Upper lobe of right lung (tissue), 1 donor: Measurements from ENCODE around the gene SGK1. TPM values are rescaled to one million over a fixed set of nuclear protein-coding genes. Genes with fewer than 3 reads are reported as not detected.
"Not testable (repeated sequence)": the region's sequence is repeated elsewhere in the genome, so short reads cannot be mapped to it uniquely, and the experiment has no call there.

ENCODE experiments used
- ATAC-seq: fragments of 200-7000 bp; cut with Tn5 transposase; one replicate; pipeline ENCODE4 v1.9.1; 2020; ENCODE audit warnings: mild to moderate bottlenecking, moderate library complexity
- DNase-seq: peaks from one replicate; pipeline ENCODE4 v3.0.0-alpha.2; 2020
- H3K27ac ChIP-seq: fragments of 200-600 bp; one replicate; pipeline ENCODE4 v1.8.0; 2022
- H3K27me3 ChIP-seq: fragments of 200-600 bp; one replicate; pipeline ENCODE4 v1.8.0; 2022; ENCODE audit warnings: mild to moderate bottlenecking
- H3K36me3 ChIP-seq: fragments of 200-600 bp; one replicate; pipeline ENCODE4 v1.8.0; 2022
- H3K4me1 ChIP-seq: fragments of 200-600 bp; one replicate; pipeline ENCODE4 v1.8.0; 2022
- H3K4me3 ChIP-seq: fragments of 200-600 bp; one replicate; pipeline ENCODE4 v1.8.0; 2022; ENCODE audit warnings: mild to moderate bottlenecking
- H3K9me3 ChIP-seq: fragments of 200-600 bp; one replicate; pipeline ENCODE4 v1.8.0; 2022
- intact Hi-C: fragments of 100-400 bp; cut with DNase I; formaldehyde crosslinking; loops from one replicate; pipeline ENCODE4 v1.11.0; 2022
- total RNA-seq: library from RNA; stranded (reverse); fragmentation: NEBNext Ultra II Directional; extraction: Animal tissue kit (Norgen Biotek cat#: 25700); gene quantifications from one replicate; pipeline ENCODE4 v1.2.1, GENCODE V29; 2021
- TF ChIP-seq, protein P1 (sequence below): fragments of 200-600 bp; IDR thresholded peaks from one replicate; pipeline ENCODE4 v1.8.0; 2022; ENCODE audit warnings: antibody characterized with exemption
- donor health status: DM: no; HTN: yes; CAD: no; lungs with severe emphysema.

Gene SGK1
- total RNA-seq, 1 donor from 2014 or later = 204 TPM

GRCh38 chr6:134324766-134325165, 6.9 kb upstream of the SGK1 start:
- DNase-seq = no peak
- H3K9me3 ChIP-seq = no peaks in the 10 kb centered on the region
- intact Hi-C loops = no loop called here
- H3K27ac ChIP-seq = no peak overlapping the region
- H3K4me3 ChIP-seq = no peak overlapping the region
- H3K4me1 ChIP-seq = no peaks in the 10 kb centered on the region
- TF ChIP-seq, protein P1, sequence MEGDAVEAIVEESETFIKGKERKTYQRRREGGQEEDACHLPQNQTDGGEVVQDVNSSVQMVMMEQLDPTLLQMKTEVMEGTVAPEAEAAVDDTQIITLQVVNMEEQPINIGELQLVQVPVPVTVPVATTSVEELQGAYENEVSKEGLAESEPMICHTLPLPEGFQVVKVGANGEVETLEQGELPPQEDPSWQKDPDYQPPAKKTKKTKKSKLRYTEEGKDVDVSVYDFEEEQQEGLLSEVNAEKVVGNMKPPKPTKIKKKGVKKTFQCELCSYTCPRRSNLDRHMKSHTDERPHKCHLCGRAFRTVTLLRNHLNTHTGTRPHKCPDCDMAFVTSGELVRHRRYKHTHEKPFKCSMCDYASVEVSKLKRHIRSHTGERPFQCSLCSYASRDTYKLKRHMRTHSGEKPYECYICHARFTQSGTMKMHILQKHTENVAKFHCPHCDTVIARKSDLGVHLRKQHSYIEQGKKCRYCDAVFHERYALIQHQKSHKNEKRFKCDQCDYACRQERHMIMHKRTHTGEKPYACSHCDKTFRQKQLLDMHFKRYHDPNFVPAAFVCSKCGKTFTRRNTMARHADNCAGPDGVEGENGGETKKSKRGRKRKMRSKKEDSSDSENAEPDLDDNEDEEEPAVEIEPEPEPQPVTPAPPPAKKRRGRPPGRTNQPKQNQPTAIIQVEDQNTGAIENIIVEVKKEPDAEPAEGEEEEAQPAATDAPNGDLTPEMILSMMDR = no peak
- no peaks in the 10 kb centered on the region for H3K36me3 ChIP-seq
- no peaks in the 10 kb centered on the region for H3K27me3 ChIP-seq
- no peak for ATAC-seq

DNA sequence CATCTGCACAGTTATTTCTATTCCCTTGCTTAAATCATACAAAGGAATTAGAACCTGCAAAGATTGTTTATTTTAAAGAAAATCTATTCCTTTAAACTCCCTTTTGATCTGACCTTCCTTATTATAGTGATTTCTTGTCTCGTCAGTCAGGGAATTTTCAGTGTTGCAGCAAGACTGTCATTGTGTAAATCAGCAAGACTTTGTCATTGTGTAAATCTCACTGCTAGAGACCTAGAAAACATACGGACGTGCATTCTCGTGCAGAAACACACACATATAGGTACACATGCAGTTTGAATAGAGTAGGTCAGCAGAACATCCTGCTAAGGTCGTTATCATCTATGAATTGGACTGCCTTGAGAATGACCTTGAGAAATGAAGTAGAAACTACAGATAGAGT, 6.2 kb upstream of the SGK1 start:
- no peaks in the 10 kb centered on the region for H3K9me3 ChIP-seq
- TF ChIP-seq, protein P1 = no peak
- ATAC-seq = no peak
- H3K4me1 ChIP-seq = no peaks in the 10 kb centered on the region
- no peak overlapping the region for H3K4me3 ChIP-seq
- no peaks in the 10 kb centered on the region for H3K27me3 ChIP-seq
- no peak overlapping the region for H3K27ac ChIP-seq
- no peak for DNase-seq
- intact Hi-C loops = no loop called here
- H3K36me3 ChIP-seq = no peaks in the 10 kb centered on the region

DNA sequence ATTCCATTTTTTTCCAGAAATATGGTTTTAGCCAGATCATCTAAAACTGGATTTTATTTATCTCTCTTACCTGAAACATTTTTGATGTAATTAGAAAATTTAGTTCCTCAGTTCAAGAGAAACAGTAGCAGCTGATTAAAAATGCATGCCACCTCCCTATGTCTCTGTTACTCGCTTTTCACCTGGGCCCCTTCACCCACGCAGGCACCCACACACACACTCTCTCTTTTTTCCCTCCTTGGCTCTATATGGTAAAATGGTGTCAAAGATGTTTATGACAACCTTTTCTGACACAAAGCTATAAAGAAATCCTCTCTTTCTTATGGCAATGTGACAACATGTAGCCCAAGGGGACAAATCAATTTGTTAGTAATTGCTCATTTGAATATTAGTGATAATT, 5.8 kb upstream of the SGK1 start:
- TF ChIP-seq, protein P1 = no peak
- H3K4me3 ChIP-seq = no peak overlapping the region
- intact Hi-C loops = no loop called here
- no peaks in the 10 kb centered on the region for H3K36me3 ChIP-seq
- peaks cover 3% of the 10 kb centered on the region for H3K27me3 ChIP-seq
- no peak overlapping the region for H3K27ac ChIP-seq
- DNase-seq = no peak
- ATAC-seq = no peak
- no peaks in the 10 kb centered on the region for H3K9me3 ChIP-seq
- no peaks in the 10 kb centered on the region for H3K4me1 ChIP-seq

DNA sequence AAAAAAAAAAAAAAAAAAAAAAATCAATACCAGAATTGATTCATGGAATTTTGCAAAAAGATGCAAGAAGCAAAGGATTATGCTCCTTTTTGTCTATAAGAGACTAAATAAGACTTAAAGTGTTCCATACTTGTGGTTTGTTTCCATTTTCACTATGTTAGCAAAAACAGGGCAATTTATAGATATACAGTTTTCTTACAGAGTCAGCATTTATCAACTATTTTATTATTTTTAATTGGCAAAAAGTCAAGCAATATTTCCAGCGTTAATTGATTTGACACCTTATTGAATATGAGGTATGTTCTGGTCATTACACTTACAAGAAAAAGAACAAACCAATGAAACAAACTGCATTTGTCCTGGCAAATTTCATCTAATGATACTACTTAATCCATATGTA, 5.4 kb upstream of the SGK1 start:
- H3K4me1 ChIP-seq = no peaks in the 10 kb centered on the region
- intact Hi-C loops = no loop called here
- no peak overlapping the region for H3K4me3 ChIP-seq
- H3K27me3 ChIP-seq = peaks cover 7% of the 10 kb centered on the region
- ATAC-seq = no peak
- H3K9me3 ChIP-seq = no peaks in the 10 kb centered on the region
- no peak overlapping the region for H3K27ac ChIP-seq
- TF ChIP-seq, protein P1 = no peak
- H3K36me3 ChIP-seq = no peaks in the 10 kb centered on the region
- DNase-seq = no peak

- Histone ChIP-seq H3K27ac (no peak overlapping the region), H3K4me3 (no peak overlapping the region), H3K36me3 (no peaks in the 10 kb centered on the region), H3K4me1 (no peaks in the 10 kb centered on the region), H3K27me3 (peaks cover 9% of the 10 kb centered on the region), H3K9me3 (no peaks in the 10 kb centered on the region)
- TF ChIP-seq, protein P1 = no peak
- ATAC-seq (no peak), DNase-seq (no peak)
- intact Hi-C loops = no loop called here
Measured at GRCh38 chr6:134322216-134322615, 4.3 kb upstream of the SGK1 start.

DNA sequence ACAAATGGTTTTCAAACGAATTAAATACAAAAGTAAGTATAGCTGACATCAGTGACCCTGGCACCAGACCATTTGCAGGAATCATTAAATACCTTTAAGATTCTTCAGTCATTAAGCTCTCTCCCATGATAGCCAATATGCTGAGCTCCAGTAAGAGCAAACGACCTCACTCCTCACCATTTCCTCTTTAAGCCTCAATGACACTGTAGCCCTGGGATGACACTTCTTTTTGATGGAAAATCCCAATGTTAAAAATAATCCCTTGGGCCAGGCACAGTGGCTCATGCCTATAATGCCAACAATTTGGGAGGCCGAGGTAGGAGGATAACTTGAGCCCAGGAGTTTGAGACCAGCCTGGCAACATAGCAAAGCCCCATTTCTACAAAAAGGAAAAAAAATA, 3.3 kb upstream of the SGK1 start:
- no peak overlapping the region for H3K27ac ChIP-seq
- H3K4me1 ChIP-seq = no peaks in the 10 kb centered on the region
- intact Hi-C loops = no loop called here
- H3K9me3 ChIP-seq = no peaks in the 10 kb centered on the region
- no peaks in the 10 kb centered on the region for H3K36me3 ChIP-seq
- DNase-seq = no peak
- ATAC-seq = no peak
- peaks cover 9% of the 10 kb centered on the region for H3K27me3 ChIP-seq
- TF ChIP-seq, protein P1 = no peak
- H3K4me3 ChIP-seq = no peak overlapping the region

- ATAC-seq, H3K9me3 ChIP-seq, intact Hi-C loops: not testable (repeated sequence)
Measured at GRCh38 chr6:134319686-134320085, 1.8 kb upstream of the SGK1 start.

More at GRCh38 chr6:134319686-134320085, 1.8 kb upstream of the SGK1 start:
- not testable (repeated sequence) for H3K4me3 ChIP-seq, H3K4me1 ChIP-seq, H3K36me3 ChIP-seq, DNase-seq, H3K27me3 ChIP-seq, H3K27ac ChIP-seq
